Erythroblast (primary cell): Measurements from ENCODE around the gene JAM2.

ENCODE experiments used
- GATA1 ChIP-seq: IDR thresholded peaks from 2 replicates; pipeline ENCODE4 v1.6.1; 2011; ENCODE audit warnings: low read depth, mild to moderate bottlenecking, control low read depth, low read length, moderate library complexity
- POLR2A ChIP-seq: IDR thresholded peaks from 2 replicates; pipeline ENCODE4 v1.6.1; 2011; ENCODE audit warnings: mild to moderate bottlenecking, low read length

GRCh38 chr21:25638660-25639550, at the start of gene JAM2:
- TF ChIP-seq POLR2A (no peak), GATA1 (no peak)
